ENCODE data around the gene ARHGAP6.

DNA sequence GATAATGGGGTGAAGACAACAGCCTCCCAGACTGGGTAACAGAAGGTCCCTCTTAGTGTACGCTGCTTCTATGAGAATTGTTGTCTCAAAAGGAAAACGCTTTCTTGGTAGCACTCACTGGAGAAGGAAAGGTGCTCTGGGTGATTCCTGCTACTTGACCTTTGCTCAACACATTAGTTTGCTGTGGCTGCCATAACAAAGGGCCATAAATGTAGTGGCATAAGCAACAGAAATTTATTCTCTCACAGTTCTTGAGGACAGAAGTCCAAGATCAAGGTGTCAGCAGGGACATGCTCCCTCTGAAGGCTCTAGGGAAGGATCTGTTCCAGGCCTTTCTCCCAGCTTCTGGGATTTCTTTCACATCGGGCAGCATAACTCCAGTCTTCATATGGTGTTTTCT is 535.6 kb downstream of the ARHGAP6 start:
- no peak for TF ChIP-seq ZFP3 (CRISPR knock-in tag; IDR thresholded peaks at IDR 0.05)
- TF ChIP-seq BACH2 (CRISPR knock-in tag; IDR thresholded peaks at IDR 0.05; ENCODE audit: borderline replicate concordance): no peak
- no peak for TF ChIP-seq ZNF70 (CRISPR knock-in tag; IDR thresholded peaks at IDR 0.05)
- TF ChIP-seq, protein P1, sequence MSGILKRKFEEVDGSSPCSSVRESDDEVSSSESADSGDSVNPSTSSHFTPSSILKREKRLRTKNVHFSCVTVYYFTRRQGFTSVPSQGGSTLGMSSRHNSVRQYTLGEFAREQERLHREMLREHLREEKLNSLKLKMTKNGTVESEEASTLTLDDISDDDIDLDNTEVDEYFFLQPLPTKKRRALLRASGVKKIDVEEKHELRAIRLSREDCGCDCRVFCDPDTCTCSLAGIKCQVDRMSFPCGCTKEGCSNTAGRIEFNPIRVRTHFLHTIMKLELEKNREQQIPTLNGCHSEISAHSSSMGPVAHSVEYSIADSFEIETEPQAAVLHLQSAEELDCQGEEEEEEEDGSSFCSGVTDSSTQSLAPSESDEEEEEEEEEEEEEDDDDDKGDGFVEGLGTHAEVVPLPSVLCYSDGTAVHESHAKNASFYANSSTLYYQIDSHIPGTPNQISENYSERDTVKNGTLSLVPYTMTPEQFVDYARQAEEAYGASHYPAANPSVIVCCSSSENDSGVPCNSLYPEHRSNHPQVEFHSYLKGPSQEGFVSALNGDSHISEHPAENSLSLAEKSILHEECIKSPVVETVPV (CRISPR knock-in tag; IDR thresholded peaks at IDR 0.05): no peak
- TF ChIP-seq CSDC2 (CRISPR knock-in tag; IDR thresholded peaks at IDR 0.05): no peak
- no peak for TF ChIP-seq ZNF565 (CRISPR knock-in tag; conservative IDR thresholded peaks at IDR 0.05; ENCODE audit: low read depth)
- TF ChIP-seq ZFP30 (CRISPR knock-in tag; IDR thresholded peaks at IDR 0.05): no peak
- TF ChIP-seq ISL1 (CRISPR knock-in tag; IDR thresholded peaks at IDR 0.05): no peak
